SIG-M5 (cell line): Measurements from ENCODE around the gene PTGDS.

Experiments
- DNase-seq: peaks from one replicate; lab custom pipeline; 2025; lab: John Stamatoyannopoulos, UW

The PTGDS gene

GRCh38 chr9:136945333-136946227 is 31.7 kb upstream of the PTGDS start:
- no peak for DNase-seq

- no peak for DNase-seq
Observed at GRCh38 chr9:136946228-136947027, 30.9 kb upstream of the PTGDS start.

- no peak for DNase-seq
Observed at GRCh38 chr9:136947028-136947891, 30.0 kb upstream of the PTGDS start.

DNA sequence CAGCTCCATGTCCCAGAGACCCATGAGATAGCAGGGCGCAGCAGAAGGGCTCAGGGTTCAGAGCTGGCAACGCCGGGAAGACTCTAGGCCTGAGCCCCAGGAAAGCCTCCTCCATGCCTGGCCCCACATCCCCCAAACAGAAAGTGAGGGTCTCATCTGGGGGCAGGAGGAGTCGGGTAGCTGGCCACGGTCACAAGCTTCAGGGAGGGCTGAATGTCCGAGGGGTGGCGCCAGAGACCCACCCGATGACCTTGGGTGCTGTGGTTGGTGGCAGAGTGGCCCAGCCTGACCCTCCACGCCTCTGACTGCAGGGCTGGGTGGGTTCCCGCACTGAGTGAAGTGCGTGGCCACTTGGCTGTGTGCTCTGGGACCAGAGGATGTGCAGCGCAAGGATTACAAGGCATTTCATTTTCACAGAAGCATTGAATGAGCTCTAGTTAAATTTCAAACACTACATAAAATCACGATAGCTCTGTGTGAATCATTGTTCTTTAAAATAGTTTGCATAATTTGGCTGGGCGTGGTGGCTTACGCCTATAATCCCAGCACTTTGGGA is 29.3 kb upstream of the PTGDS start:
- DNase-seq = no peak

DNA sequence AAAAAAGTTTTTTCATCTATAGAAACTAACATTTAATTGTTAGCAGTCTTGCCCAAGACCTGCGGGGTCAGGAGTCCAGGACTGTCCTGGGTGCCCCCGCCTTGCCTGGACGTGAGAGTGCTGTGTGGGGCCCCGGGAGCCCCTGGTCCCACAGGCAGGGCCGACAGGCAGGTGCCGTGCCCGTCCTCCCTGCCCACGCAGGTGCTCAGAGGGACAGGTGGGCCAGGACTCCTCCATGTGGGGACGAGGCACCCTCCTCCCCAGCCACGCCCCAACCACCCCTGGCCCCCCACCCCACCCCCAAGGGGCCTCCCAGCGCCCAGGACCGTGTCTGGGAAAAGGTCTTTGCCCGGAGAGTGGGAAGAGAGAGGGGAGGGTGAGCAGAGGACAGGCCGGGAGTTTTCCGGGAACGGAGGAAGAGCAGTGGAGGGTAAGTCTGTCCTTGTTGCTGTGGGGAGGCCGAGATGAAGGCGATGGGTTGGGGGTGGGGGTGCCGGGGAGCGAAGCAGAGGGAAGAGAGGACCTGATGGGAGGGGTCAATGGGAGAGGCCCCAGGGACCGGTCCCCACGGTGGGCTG is 28.0 kb upstream of the PTGDS start:
- no peak for DNase-seq

DNA sequence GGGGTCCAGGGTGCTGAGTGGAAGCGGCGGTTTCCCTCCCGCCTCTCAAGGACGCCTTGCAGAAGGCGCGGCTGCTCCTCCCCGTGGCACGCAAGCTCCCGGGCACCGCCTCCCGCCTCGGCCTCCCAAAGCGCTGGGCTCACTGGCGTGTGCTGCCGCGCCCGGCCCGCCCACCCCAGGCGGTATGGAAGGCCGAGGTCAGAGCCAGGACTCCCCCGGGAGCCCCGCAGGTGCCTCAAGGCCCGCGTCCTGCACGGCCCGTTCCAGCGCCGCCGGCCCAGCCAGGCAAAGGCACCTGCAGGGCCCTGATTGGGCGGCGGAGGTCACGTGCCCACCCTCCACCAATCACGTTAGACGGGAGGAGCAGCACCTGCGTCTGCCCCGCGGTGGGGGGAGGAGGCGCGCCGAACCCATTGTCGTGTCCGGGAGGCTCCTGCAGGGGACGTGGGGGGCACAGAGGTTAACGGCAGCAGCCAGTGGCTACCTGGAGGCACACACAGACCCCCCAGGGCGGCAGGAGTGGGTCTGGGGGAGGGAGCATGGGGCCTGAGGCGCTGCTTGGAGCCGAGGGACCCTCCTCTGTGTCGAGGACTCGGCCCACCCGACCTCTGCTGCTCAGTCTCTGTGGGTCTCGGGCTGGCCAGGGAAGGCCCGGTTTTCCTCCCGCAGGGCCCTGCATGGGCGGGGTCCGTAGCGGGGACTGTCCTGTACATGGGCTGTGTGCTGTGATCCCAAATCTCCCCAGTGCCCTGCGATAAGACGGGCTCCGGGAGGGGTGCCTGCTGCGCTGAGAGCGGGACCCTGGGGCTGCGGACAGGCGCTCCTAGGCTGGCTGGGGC is 27.3 kb upstream of the PTGDS start:
- no peak for DNase-seq

DNA sequence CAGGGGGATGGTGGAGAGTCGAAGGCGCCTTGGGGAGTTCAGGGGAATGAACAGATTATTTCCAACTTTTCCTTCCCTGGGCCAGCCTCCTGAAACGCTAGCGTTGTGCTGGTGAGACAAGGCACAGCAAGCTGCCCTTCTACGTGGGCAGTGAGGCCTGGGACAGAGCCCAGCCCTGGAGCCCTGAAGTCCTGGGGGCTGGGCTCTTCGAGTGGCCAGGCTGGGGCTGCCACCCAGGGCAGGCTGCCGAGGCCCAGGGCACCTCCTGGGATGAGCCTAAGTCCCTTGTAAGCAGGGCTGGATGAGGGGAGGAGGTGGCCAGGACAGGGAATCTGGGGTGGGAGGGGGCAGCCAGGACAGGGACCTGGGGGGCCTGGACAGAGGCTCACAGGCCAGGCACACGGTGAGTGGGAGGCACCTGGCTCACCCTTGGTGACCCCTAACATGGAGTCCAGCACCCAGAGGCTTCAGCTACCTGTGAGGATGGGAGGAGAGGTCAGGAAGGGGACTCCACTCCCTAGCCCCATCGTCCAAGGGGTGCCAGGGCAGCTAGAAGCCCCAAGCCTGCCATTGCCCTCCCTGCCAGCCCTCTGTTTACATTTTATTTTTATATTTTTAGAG is 26.5 kb upstream of the PTGDS start:
- DNase-seq = no peak

DNA sequence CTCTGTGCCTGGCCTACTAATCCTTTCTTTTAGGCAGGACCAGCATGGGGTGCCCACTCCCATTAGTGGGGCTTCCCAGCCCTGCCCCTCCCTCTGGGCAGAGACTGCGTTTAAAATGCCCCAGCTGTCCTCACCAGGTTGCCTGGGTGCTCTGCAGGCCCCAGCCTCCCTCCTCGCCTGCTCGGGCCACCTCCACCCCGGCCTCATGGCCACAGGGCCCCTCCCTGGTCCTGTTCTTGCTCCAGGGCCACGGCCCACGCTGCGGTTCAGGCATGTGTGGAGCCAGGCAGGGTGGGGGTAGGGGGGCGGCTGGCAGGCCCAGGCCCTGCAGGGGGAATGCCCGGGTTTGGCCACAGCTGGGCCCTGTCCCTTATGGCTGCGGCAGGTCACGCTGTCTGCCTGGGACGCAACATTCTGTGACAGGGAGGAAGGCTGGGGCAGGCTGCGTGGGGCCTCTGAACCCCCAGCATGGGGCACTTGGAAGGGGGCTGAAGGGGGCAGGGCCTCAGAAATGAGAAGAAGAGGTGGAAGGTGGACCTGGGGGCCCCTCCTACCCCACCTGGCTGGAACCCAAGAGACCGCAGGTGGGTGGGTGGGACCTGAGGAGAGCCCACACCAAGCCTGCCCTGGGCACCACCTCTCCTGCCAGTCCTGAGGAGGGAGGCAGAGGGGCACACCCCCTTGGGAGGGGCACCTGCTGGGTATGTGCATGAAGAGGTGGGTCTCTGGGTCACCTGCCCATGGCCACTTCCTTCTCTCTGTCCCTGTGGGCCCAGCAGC is 25.6 kb upstream of the PTGDS start, which contains the start of gene LCN12:
Gene LCN12, plus strand, starts transcription at position 733 of the 780 bp plus-strand sequence. CDS start 55 bp downstream, outside the sequence.
- no peak for DNase-seq

DNA sequence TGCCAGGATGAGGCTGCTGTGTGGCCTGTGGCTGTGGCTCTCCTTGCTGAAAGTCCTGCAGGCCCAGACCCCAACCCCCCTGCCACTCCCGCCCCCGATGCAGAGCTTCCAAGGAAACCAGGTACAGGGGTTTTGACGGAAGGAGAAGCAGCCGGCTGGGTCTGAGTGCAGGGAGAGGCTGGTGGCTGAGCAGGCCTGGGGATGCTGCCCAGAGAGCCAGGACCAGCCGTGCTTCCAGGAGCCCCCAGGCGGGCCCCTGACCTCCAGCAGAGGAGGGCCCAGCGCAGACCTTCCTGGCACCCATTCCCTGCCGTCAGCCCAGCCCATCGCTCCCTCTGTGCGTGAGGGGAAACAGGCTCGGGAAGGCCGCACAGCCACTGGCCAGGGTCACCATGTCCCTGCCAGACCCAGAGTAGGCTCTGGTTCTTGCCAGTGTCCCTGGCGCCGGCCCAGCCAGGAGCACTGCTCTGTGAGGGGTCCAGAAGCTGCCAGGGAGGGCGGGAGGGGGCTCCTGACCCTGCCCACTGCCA is 24.9 kb upstream of the PTGDS start:
- DNase-seq = no peak

DNA sequence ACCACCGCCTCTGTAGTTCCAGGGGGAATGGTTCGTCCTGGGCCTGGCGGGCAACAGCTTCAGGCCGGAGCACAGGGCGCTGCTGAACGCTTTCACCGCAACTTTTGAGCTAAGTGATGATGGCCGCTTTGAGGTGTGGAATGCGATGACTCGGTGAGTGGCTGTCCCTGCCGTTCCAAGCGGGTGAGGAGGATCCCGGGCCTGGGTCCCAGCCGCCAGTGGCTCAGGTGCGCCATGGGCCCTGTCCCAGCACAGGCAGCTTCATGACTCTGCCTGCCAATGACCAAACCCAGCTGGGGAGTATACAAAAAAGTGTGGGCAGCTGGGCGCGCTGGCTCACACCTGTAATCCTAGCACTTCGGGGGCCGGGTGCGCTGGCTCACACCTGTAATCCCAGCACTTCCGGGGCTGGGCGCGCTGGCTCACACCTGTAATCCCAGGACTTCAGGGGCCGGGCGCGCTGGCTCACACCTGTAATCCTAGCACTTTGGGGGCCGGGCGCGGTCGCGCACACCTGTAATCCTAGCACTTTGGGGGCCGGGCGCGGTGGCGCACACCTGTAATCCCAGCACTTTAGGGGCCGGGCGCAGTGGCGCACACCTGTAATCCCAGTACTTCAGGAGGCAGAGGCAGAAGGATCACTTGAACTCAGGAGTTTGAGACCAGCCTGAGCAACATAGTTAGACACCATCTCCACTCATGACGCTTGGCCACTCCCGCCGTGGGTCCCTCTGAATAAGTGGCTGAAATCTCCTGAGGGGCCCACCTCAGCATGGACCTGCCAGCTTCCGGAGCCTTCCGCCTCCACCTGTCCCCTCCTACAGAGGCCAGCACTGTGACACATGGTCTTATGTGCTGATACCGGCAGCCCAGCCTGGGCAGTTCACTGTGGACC is 24.2 kb upstream of the PTGDS start:
- DNase-seq = no peak

GRCh38 chr9:136953771-136954269 is 23.5 kb upstream of the PTGDS start:
- DNase-seq = no peak

- no peak for DNase-seq
Observed at GRCh38 chr9:136954270-136955083, 22.8 kb upstream of the PTGDS start.

DNA sequence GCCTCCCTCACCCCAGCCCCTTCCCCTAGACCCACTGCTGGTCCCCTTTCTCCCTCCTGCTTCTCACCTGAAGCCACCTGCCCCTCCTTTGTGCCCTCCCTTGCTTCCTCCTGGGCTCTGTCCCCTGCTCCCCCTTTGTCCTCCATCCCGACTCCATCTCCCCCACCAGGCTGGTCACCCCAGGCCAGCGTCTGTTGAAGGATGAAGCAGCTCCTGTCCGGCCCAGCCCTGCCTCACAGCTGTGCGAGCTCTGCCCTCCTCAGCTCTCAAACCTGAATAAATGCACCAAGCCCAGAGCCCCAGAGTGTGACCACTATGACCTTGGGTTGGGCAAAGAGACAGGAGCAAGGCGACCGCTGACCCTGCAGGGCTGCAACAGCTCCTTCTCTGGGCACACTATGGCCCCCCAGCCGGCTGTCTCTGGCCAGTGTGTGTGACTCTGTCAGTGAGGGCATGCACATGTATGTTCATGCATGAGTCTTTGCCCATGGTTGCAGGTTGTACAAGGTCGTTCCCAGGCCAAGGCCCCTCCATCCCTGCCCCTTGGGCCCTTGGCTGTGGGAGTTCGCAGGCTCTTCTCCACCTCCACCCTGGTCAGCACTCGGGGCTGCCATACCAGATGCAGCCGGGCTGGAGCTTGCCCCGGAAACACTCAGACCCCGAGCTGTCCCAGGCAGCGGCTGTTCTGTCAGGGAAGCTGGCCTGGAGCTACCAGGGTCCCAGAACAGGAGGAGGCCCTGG is 21.9 kb upstream of the PTGDS start:
- DNase-seq = no peak

GRCh38 chr9:136955943-136956335 is 21.4 kb upstream of the PTGDS start:
- DNase-seq = no peak

- DNase-seq = no peak
Observed at GRCh38 chr9:136956604-136957003, 20.7 kb upstream of the PTGDS start.

DNA sequence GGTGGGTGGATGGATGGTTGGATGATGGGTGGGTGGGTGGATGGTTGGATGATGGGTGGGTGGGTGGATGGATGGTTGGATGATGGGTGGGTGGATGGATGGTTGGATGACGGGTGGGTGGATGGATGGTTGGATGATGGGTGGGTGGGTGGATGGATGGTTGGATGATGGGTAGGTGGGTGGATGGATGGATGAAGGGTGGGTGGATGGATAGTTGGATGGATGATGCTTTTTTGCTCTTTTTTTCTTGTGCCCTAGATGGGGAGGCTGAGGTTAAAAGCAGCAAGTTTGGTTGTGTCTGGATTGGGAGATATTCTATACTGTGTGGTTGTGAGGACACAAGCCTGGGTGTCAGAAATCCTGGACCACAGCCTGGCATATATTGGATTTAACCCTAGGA is 19.8 kb upstream of the PTGDS start:
- DNase-seq = no peak
